Fibroblast of lung (primary cell): ENCODE results near the gene TAC3. TPM values are rescaled to one million over a fixed set of nuclear protein-coding genes. Genes with fewer than 3 reads are reported as not detected.
"Not testable (repeated sequence)": the region's sequence is repeated elsewhere in the genome, so short reads cannot be mapped to it uniquely, and the experiment has no call there.

ENCODE experiments used
- DNase-seq, 2 donors: peaks; one replicate each; pipeline versions ENCODE4 v3.0.0 to v3.0.0-alpha.2; 2010; ENCODE audit warnings: low read depth in 2 of 2
- H2AFZ ChIP-seq: 2 replicates; pipeline ENCODE4 v1.5.1; 2012; ENCODE audit warnings: low read length, control low read depth, inconsistent platforms
- H3K27ac ChIP-seq: 2 replicates; pipeline ENCODE4 v1.5.1; 2011; ENCODE audit warnings: low read length, control low read depth; ENCODE audit not compliant: insufficient read depth
- H3K27me3 ChIP-seq: 2 replicates; pipeline ENCODE4 v1.5.1; 2011; ENCODE audit warnings: mild to moderate bottlenecking, low read length; ENCODE audit not compliant: control insufficient read depth, insufficient read depth
- H3K36me3 ChIP-seq: 2 replicates; pipeline ENCODE4 v1.5.1; 2011; ENCODE audit warnings: low read length; ENCODE audit not compliant: control insufficient read depth, insufficient read depth
- H3K4me1 ChIP-seq: 2 replicates; pipeline ENCODE4 v1.5.1; 2011; ENCODE audit warnings: low read length; ENCODE audit not compliant: control insufficient read depth, insufficient read depth; ENCODE audit errors: extremely low read depth
- H3K4me2 ChIP-seq: 2 replicates; pipeline ENCODE4 v1.5.1; 2011; ENCODE audit warnings: low read length, control low read depth; ENCODE audit not compliant: insufficient read depth; ENCODE audit errors: extremely low read depth
- H3K4me3 ChIP-seq, 4 experiments: fragments of 200-600 bp in 1 of 4; sonication (generic) in 1 of 4; replicated peaks in 1 of 4; 2 replicates each; pipeline ENCODE4 v1.5.1; 2011 to 2016; ENCODE audit warnings: low read length in 4 of 4, low read depth in 3 of 4, mild to moderate bottlenecking in 3 of 4, control low read depth in 2 of 4, inconsistent platforms in 1 of 4, mixed read lengths in 1 of 4; ENCODE audit not compliant: insufficient read depth in 1 of 4; ENCODE audit errors: control extremely low read depth in 1 of 4
- H3K79me2 ChIP-seq: 2 replicates; pipeline ENCODE4 v1.5.1; 2012; ENCODE audit warnings: mild to moderate bottlenecking, low read length, inconsistent platforms; ENCODE audit not compliant: control insufficient read depth, insufficient read depth
- H3K9ac ChIP-seq: 2 replicates; pipeline ENCODE4 v1.5.1; 2011; ENCODE audit warnings: mild to moderate bottlenecking, low read length, control low read depth; ENCODE audit not compliant: insufficient read depth
- H3K9me3 ChIP-seq: 2 replicates; pipeline ENCODE4 v1.5.1; 2012; ENCODE audit warnings: low read depth, low read length; ENCODE audit not compliant: control insufficient read depth, insufficient read depth
- H4K20me1 ChIP-seq: 2 replicates; pipeline ENCODE4 v1.5.1; 2011; ENCODE audit warnings: low read length; ENCODE audit not compliant: control insufficient read depth, insufficient read depth; ENCODE audit errors: extremely low read depth
- EZH2 ChIP-seq: IDR thresholded peaks from 2 replicates; pipeline ENCODE4 v1.5.1; 2012; ENCODE audit warnings: low read length, control low read depth, mild to moderate bottlenecking; ENCODE audit errors: missing control alignments
- polyA plus RNA-seq, 2 donors: library from polyadenylated mRNA; depleted of rRNA in 1 of 2; stranded (reverse) in 1 of 2; unstranded in 1 of 2; fragments of >200 nt; gene quantifications; 2 replicates each; pipeline ENCODE4 v1.2.1, GENCODE V29; 2011 to 2012; ENCODE audit warnings: missing spikeins in 1 of 2
- total RNA-seq: library from RNA; depleted of rRNA; stranded (reverse); fragments of >200 nt; gene quantifications from 2 replicates; pipeline ENCODE4 v1.2.1, GENCODE V29; 2014
- TF ChIP-seq, protein P1 (sequence below), 2 donors: IDR thresholded peaks in 1 of 2; conservative IDR thresholded peaks in 1 of 2; 1 replicate in 1 of 2; 2 replicates in 1 of 2; pipeline ENCODE4 v1.5.1; 2011 to 2012; ENCODE audit warnings: low read length in 2 of 2, control low read depth in 1 of 2, inconsistent platforms in 1 of 2, low read depth in 1 of 2, mild to moderate bottlenecking in 1 of 2

TAC3 gene
- total and polyA plus RNA-seq, 2 donors (not counting 1 experiment from before 2014, with no cell fraction given), result 0.17 to 0.36 TPM

DNA sequence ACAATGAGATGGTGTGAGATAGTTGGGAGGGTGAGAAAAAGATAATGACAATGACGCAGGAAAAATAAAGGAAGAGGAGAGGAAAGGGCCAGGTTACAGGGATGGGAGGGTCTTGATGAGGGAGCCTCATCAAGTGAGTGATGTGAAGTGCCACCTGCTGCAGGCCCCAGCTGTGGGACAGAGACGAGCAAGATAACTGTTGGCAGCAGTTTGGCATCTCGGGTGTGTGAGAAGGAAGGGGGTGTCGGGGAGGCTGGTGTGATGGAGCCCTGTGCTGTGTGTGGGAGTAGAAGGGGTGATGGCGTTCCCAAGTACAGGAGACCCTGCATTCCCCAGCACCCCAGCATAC lies 11.4 kb upstream of the TAC3 start:
- H3K27me3 ChIP-seq, result peaks cover 40% of the 10 kb centered on the region
- DNase-seq, result no peak
- H3K4me3 ChIP-seq, result no peak overlapping the region
- H3K27ac ChIP-seq, result no peak overlapping the region
- H3K4me1 ChIP-seq, result no peaks in the 10 kb centered on the region
- TF ChIP-seq, protein P1, sequence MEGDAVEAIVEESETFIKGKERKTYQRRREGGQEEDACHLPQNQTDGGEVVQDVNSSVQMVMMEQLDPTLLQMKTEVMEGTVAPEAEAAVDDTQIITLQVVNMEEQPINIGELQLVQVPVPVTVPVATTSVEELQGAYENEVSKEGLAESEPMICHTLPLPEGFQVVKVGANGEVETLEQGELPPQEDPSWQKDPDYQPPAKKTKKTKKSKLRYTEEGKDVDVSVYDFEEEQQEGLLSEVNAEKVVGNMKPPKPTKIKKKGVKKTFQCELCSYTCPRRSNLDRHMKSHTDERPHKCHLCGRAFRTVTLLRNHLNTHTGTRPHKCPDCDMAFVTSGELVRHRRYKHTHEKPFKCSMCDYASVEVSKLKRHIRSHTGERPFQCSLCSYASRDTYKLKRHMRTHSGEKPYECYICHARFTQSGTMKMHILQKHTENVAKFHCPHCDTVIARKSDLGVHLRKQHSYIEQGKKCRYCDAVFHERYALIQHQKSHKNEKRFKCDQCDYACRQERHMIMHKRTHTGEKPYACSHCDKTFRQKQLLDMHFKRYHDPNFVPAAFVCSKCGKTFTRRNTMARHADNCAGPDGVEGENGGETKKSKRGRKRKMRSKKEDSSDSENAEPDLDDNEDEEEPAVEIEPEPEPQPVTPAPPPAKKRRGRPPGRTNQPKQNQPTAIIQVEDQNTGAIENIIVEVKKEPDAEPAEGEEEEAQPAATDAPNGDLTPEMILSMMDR (conservative IDR thresholded peaks at IDR 0.05 in 1 of 2, IDR thresholded peaks at IDR 0.05 in 1 of 2; ENCODE audit: low read depth in 1 of 2, low read length in 2 of 2), result no peak
- TF ChIP-seq EZH2, result no peak
- no peaks in the 10 kb centered on the region for H3K9me3 ChIP-seq
- H3K9ac ChIP-seq, result no peak overlapping the region
- no peaks in the 10 kb centered on the region for H3K36me3 ChIP-seq
- H2AFZ ChIP-seq, result no peak overlapping the region
- no peaks in the 10 kb centered on the region for H4K20me1 ChIP-seq
- no peak overlapping the region for H3K4me2 ChIP-seq
- no peaks in the 10 kb centered on the region for H3K79me2 ChIP-seq

DNA sequence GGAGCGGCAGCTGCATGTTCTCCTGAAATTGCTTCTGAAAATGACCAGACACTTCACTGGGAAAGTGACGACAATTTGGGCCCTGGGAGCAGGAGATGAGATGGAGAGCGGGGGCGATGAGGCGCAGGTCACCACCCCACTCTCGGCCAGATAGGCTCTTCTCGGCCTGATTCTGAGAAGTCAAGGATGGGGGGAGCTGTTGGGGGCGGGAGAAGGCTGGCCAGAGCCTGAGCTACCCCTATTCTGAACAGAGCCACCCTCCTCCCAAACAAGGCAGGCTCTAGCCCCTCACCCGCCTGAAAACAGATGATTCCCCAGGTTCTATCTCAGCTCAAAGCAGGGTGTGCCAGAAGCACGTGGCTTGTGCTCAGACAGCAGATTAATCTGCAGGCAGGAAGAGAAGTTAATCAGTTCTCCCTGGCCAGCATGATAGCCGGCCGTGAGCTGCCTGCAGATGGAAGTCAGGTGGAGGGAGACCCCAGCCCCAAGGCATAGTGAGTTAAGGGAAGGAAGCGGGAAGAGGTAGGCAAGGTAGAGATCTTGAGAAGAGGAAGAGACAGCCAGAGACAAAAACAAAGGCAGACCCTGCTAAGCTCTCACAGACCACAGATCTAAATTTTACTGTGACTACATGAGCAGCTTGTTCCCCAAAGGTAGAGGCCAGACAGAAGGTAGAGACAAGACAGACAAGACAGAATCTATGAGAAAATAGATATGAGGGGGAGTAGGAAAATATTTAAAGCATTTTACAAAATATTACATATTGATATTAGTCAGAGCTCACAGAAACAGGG lies 10.9 kb upstream of the TAC3 start:
- Histone ChIP-seq H4K20me1 (no peaks in the 10 kb centered on the region), H3K27ac (no peak overlapping the region), H3K36me3 (no peaks in the 10 kb centered on the region), H3K79me2 (no peaks in the 10 kb centered on the region), H3K4me1 (no peaks in the 10 kb centered on the region), H3K9ac (no peak overlapping the region), H2AFZ (no peak overlapping the region), H3K4me3 (no peak overlapping the region), H3K4me2 (no peak overlapping the region), H3K27me3 (peaks cover 40% of the 10 kb centered on the region), H3K9me3 (no peaks in the 10 kb centered on the region)
- no peak for DNase-seq
- TF ChIP-seq, protein P1 (conservative IDR thresholded peaks at IDR 0.05 in 1 of 2, IDR thresholded peaks at IDR 0.05 in 1 of 2; ENCODE audit: low read depth in 1 of 2, low read length in 2 of 2), result no peak
- TF ChIP-seq EZH2, result no peak

DNA sequence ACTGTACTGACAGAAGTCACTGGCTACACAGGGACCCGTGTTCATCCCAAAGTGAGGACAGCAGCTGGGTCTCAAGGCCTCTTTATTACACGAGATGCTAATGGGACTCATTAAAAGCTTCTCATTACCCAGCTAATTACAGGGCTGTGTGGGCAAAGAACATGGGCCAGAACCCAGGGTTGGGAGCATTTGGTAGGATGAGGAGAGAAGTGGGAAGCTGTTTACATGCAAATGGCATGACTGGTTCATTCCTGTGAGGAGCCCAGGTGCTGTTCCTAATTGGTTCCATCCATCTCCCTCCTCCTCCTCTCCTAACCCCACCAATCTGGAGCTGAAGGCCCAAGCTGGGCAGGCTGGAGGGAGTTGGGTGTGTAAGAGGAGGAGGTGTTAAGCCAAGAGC lies 8.9 kb upstream of the TAC3 start:
- H3K79me2 ChIP-seq, result no peaks in the 10 kb centered on the region
- H3K27me3 ChIP-seq, result peaks cover 30% of the 10 kb centered on the region
- H3K36me3 ChIP-seq, result no peaks in the 10 kb centered on the region
- no peaks in the 10 kb centered on the region for H3K4me1 ChIP-seq
- H3K4me3 ChIP-seq, result no peak overlapping the region
- no peak overlapping the region for H3K9ac ChIP-seq
- no peak overlapping the region for H3K27ac ChIP-seq
- TF ChIP-seq, protein P1 (conservative IDR thresholded peaks at IDR 0.05 in 1 of 2, IDR thresholded peaks at IDR 0.05 in 1 of 2; ENCODE audit: low read depth in 1 of 2, low read length in 2 of 2), result no peak
- no peak for TF ChIP-seq EZH2
- DNase-seq, result no peak
- H3K4me2 ChIP-seq, result no peak overlapping the region
- no peaks in the 10 kb centered on the region for H4K20me1 ChIP-seq
- H2AFZ ChIP-seq, result no peak overlapping the region
- no peaks in the 10 kb centered on the region for H3K9me3 ChIP-seq

DNA sequence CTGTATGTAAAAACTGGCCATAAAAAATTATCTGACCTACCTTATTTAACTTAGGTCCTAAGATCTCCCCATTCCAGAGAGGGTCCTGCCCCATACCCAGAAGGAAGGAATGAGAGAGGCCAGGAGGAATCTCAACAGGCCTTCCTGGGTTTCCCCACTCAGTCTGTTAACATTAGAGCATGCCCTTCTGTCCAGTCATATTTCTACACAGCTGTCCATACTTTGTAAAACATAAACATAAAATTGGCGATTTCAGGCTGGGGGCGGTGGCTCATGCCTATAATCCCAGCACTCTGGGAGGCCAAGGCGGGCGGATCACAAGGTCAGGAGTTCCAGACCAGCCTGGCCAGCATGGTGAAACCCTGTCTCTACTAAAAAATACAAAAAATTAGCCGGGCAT lies 6.0 kb upstream of the TAC3 start:
- not testable (repeated sequence) for H3K4me2 ChIP-seq, H3K9me3 ChIP-seq, H3K79me2 ChIP-seq, H4K20me1 ChIP-seq, H3K36me3 ChIP-seq, H2AFZ ChIP-seq, H3K4me1 ChIP-seq, H3K9ac ChIP-seq, H3K27ac ChIP-seq, H3K4me3 ChIP-seq
- peaks cover 21% of the 10 kb centered on the region for H3K27me3 ChIP-seq
- peak in 1 of 2 donors; percentile 46 for DNase-seq
